ENCODE data around the gene STK11IP. TPM values are rescaled to one million over a fixed set of nuclear protein-coding genes. Genes with fewer than 3 reads are reported as not detected.

The STK11IP gene
- total RNA-seq, 1 experiment from 2014 or later: 45.0 TPM

DNA sequence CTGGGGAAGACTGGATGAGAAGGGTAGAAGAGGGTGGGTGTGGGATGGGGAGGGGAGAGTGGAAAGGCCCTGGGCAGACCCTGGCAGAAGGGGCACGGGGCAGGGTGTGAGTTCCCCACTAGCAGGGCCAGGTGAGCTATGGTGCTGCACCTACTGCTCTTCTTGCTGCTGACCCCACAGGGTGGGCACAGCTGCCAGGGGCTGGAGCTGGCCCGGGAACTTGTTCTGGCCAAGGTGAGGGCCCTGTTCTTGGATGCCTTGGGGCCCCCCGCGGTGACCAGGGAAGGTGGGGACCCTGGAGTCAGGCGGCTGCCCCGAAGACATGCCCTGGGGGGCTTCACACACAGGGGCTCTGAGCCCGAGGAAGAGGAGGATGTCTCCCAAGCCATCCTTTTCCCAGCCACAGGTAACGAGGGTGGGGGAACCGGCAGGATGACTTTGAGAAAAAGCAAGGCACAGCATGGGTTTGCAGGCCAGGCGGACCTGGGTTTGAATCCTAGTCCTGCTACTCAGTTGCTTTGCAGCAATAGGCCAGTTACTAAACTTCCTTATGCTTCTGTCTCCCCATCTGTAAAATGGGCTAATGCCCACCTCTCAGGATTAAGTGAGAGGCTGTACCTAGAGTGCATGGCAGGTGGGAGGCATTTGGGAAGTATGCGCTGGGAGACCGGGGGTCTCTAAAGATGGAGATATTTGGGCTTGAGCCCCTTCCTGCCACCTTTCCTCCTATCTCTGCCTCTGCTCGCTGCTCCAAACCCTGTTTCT lies 25.2 kb upstream of the STK11IP start, which contains the start of gene INHA:
Gene INHA (plus strand): TSS at position 74 of the 765 bp plus-strand sequence. CDS start 65 bp downstream, at position 139.
- H3K9me3 ChIP-seq (ENCODE audit: control insufficient read depth in 1 of 2, insufficient read depth in 1 of 2, low read depth in 1 of 2, low read length in 2 of 2): no peaks in the 10 kb centered on the region
- H3K27me3 ChIP-seq (ENCODE audit: insufficient read depth, low read length): no peaks in the 10 kb centered on the region
- ATAC-seq: no peak
- no peak within 1 kb of the TSS for H3K4me2 ChIP-seq (ENCODE audit: low read length)
- no peak for DNase-seq (ENCODE audit: low read depth, low spot score)
- RAD21 ChIA-PET (ENCODE audit: low non-redundant PET in 1 of 2, low total read pairs in 2 of 2, uncharacterized antibody in 2 of 2, unreplicated experiment in 2 of 2): no interaction called here
- no peaks in the 10 kb centered on the region for H4K20me1 ChIP-seq (ENCODE audit: insufficient read depth)
- TF ChIP-seq CBX3 (IDR thresholded peaks at IDR 0.05; ENCODE audit: low read depth) (no peak), JUND (IDR thresholded peaks at IDR 0.05) (no peak), ELF1 (IDR thresholded peaks at IDR 0.05; ENCODE audit: borderline replicate concordance, low read depth) (no peak), SRF (IDR thresholded peaks at IDR 0.05; ENCODE audit: low read depth) (no peak), SIN3A (IDR thresholded peaks at IDR 0.05; ENCODE audit: low read depth) (no peak), POLR2AphosphoS5 (IDR thresholded peaks at IDR 0.05; ENCODE audit: low read depth, low read length) (no peak), EZH2phosphoT487 (IDR thresholded peaks at IDR 0.05; ENCODE audit: borderline replicate concordance) (no peak), YY1 (IDR thresholded peaks at IDR 0.05; ENCODE audit: extremely low read depth, insufficient replicate concordance, low read depth, low read length) (no peak), POLR2A (IDR thresholded peaks at IDR 0.05; ENCODE audit: borderline replicate concordance, extremely low read depth, insufficient read depth, insufficient read length) (no peak), CEBPB (IDR thresholded peaks at IDR 0.05; ENCODE audit: low read depth) (no peak)
- TF ChIP-seq, protein P1, sequence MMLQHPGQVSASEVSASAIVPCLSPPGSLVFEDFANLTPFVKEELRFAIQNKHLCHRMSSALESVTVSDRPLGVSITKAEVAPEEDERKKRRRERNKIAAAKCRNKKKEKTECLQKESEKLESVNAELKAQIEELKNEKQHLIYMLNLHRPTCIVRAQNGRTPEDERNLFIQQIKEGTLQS (IDR thresholded peaks at IDR 0.05): no peak
- TF ChIP-seq, protein P2, sequence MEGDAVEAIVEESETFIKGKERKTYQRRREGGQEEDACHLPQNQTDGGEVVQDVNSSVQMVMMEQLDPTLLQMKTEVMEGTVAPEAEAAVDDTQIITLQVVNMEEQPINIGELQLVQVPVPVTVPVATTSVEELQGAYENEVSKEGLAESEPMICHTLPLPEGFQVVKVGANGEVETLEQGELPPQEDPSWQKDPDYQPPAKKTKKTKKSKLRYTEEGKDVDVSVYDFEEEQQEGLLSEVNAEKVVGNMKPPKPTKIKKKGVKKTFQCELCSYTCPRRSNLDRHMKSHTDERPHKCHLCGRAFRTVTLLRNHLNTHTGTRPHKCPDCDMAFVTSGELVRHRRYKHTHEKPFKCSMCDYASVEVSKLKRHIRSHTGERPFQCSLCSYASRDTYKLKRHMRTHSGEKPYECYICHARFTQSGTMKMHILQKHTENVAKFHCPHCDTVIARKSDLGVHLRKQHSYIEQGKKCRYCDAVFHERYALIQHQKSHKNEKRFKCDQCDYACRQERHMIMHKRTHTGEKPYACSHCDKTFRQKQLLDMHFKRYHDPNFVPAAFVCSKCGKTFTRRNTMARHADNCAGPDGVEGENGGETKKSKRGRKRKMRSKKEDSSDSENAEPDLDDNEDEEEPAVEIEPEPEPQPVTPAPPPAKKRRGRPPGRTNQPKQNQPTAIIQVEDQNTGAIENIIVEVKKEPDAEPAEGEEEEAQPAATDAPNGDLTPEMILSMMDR (IDR thresholded peaks at IDR 0.05 in 2 of 3, conservative IDR thresholded peaks at IDR 0.05 in 1 of 3; ENCODE audit: borderline replicate concordance in 1 of 3, insufficient read depth in 1 of 3, low read depth in 2 of 3, low read length in 2 of 3): no peak
- no peaks in the 10 kb centered on the region for H3K9me2 ChIP-seq (ENCODE audit: insufficient read depth)
- CTCF ChIA-PET: interaction anchor here (1.5 kb wide), 1 partner anchor 12 kb away, joined by 6 read pairs; no protein-coding TSS in a partner anchor
- no peak within 1 kb of the TSS for H3K4me3 ChIP-seq (replicated peaks in 1 of 2; ENCODE audit: low read depth in 1 of 2, low read length in 2 of 2)
- H3K79me2 ChIP-seq (ENCODE audit: insufficient read depth, low read length): no peaks in the 10 kb centered on the region
- intact Hi-C loops (cut with micrococcal nuclease): no loop called here
- H2AFZ ChIP-seq (ENCODE audit: low read depth, low read length, poor library complexity, severe bottlenecking): no peak within 1 kb of the TSS
- POLR2A ChIA-PET: no interaction called here
- no peaks in the 10 kb centered on the region for H3K36me3 ChIP-seq (ENCODE audit: control insufficient read depth in 1 of 2, insufficient read depth in 2 of 2, low read length in 2 of 2)
- H3K4me1 ChIP-seq (ENCODE audit: control insufficient read depth in 1 of 2, insufficient read depth in 2 of 2, low read length in 2 of 2): no peaks in the 10 kb centered on the region
- H3K27ac ChIP-seq (ENCODE audit: low read depth, low read length): no peak within 1 kb of the TSS
- BruUV-seq (replicated peaks): no TSS peak
- H3K9ac ChIP-seq (ENCODE audit: low read length): no peak within 1 kb of the TSS

Data from HCT116 (cell line).